Ishikawa (cell line): ENCODE data around the gene LGSN.

Experiments used
- CEBPB ChIP-seq: IDR thresholded peaks from 2 replicates; pipeline ENCODE4 v1.6.1; 2012
- CREB1 ChIP-seq: IDR thresholded peaks from 2 replicates; pipeline ENCODE4 v1.6.1; 2012; ENCODE audit warnings: low read depth
- EGR1 ChIP-seq: IDR thresholded peaks from 2 replicates; pipeline ENCODE4 v1.6.1; 2012
- EP300 ChIP-seq: IDR thresholded peaks from 2 replicates; pipeline ENCODE4 v1.6.1; 2012; ENCODE audit warnings: borderline replicate concordance
- RAD21 ChIP-seq: IDR thresholded peaks from 2 replicates; pipeline ENCODE4 v1.6.1; 2012; ENCODE audit warnings: low read depth
- REST ChIP-seq: IDR thresholded peaks from 2 replicates; pipeline ENCODE4 v1.6.1; 2012; ENCODE audit warnings: low read depth, mild to moderate bottlenecking
- TAF1 ChIP-seq: IDR thresholded peaks from 2 replicates; pipeline ENCODE4 v1.6.1; 2012; ENCODE audit warnings: low read depth, mild to moderate bottlenecking
- TCF12 ChIP-seq: IDR thresholded peaks from 2 replicates; pipeline ENCODE4 v1.6.1; 2012; ENCODE audit warnings: low read depth
- YY1 ChIP-seq: IDR thresholded peaks from 2 replicates; pipeline ENCODE4 v1.6.1; 2012; ENCODE audit warnings: low read depth

GRCh38 chr6:63295553-63296194 lies 24.1 kb downstream of the LGSN start:
- no peak for TF ChIP-seq REST
- TF ChIP-seq TAF1: no peak
- TF ChIP-seq RAD21: no peak
- TF ChIP-seq CREB1: no peak
- TF ChIP-seq CEBPB: no peak
- TF ChIP-seq TCF12: no peak
- no peak for TF ChIP-seq YY1
- TF ChIP-seq EP300: no peak
- no peak for TF ChIP-seq EGR1
